HG02610 (cell line): ENCODE results near the gene ATF6.

Experiments used
- ATAC-seq: cut with Tn5 transposase; IDR thresholded peaks from one replicate; pipeline ENCODE4 v1.9.1; 2021; ENCODE audit warnings: mild to moderate bottlenecking, moderate library complexity; ENCODE audit not compliant: unreplicated experiment

Gene ATF6

DNA sequence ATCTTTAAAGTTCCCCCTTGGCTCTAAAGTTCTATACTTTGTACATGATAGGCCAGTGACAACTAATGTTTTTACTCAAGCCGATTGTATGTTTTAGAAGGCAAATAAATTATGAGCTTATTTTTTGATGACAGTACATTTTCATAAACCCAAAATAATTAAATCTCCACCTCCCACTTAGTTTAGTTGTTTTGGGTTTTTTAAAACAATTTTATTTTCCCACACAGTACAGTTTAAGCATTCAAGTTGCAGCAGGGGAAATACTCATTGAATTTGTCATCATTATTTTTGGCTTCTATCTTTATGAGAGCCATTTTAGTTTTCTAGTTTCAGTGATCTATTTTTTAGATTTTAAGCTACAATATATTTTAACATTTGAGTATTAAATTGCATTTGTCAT, 163.9 kb downstream of the ATF6 start:
- no peak for ATAC-seq

DNA sequence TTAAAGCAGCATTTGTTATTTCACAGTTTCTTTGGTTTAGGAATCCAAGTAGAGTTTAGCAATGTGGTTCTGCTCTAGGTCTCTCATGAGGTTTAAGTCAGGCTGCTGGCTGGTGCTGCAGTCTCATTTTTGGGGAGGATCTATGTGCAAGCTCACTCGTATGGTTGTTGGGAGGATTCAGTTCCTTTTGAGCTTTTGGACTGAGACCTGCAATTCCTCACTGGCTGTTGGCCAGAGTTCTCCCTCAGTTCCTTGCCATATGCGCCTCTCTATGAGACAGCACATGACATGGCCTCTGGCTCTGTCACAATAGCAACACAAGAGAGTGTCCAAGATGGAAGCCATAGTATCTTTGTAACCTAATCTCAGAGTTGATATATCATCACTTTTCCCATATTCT, 166.5 kb downstream of the ATF6 start:
- no peak for ATAC-seq

DNA sequence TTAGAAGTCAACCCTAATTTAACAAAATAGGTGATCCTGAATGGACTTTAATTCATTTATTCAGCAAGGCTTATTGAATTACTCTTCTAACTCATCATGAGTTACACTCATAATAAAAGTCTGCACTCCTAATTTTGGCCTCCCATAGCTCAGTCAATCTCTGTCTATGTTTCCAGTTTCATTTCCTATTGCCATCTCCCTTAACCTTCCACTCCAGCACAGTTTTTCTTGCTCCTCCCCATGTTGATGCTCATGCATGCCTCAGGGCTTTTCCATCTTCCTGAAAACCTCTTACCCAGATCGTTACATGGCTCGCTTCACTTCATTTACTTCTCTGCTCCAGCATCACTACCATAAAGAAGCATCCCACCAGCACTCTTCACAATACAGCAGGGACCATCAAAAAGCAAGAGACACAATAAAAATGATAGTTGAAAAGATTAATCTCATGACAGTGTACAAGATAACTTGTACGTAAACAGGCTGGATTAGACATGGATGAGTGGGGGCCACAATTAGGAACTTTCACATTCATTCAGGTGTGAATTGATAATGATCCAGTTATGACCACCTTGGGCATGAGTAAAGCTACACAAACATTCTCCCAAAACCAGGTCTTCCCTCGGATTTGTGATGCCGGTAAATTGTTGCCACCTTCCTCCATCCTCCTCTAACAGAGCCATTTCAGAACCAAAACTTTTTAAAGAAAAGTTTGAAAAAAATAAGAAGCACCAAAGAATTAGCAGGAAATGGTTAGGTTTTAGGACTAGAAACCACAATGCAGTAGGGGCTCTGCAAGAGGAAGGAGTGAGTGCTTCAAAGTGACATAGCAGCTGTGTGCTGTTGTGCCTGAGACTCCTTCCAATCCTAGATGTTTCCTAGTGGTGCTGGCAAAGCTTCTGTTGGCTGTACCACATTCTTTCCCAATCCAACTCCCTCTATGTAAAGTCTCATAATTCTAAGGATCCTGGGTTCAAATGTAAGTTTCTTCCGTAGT, 167.8 kb downstream of the ATF6 start:
- ATAC-seq, result peak; percentile 76

DNA sequence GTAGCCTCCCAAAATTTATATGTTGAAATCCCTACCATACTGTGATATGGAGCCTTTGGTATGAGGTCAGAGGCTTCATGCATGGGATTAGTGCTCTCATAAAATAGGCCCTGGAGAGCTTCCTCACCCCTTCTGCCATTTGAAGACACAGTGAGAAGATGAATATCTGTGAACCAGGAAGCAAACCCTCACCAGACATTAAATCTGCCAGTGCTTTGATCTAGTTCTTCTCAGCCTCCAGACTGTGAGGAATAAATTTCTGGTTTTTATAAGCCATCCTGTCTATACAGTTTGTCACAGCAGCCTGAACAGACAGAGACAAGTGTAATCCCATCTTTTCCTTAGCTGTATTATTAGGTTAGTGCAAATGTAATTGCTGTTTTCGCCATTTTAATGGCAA, 169.1 kb downstream of the ATF6 start:
- no peak for ATAC-seq

DNA sequence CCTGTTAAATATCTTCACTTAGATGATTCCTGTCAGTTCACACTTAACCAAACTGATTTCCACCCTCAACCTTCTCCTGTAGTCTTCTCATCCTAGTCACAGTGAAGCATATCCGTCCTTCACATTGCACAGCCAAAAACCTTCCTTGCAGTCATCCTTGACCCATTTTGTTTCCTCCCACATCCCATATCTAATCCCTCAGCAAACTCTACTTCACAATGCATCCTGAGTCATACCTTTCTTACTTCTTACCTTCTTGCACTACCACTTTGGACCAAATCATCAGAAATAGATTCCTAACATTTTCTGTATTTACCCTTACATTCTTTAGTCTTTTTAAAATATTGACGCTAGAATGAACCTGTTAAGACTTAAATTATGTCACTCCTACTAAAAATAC, 170.7 kb downstream of the ATF6 start:
- ATAC-seq, result no peak

DNA sequence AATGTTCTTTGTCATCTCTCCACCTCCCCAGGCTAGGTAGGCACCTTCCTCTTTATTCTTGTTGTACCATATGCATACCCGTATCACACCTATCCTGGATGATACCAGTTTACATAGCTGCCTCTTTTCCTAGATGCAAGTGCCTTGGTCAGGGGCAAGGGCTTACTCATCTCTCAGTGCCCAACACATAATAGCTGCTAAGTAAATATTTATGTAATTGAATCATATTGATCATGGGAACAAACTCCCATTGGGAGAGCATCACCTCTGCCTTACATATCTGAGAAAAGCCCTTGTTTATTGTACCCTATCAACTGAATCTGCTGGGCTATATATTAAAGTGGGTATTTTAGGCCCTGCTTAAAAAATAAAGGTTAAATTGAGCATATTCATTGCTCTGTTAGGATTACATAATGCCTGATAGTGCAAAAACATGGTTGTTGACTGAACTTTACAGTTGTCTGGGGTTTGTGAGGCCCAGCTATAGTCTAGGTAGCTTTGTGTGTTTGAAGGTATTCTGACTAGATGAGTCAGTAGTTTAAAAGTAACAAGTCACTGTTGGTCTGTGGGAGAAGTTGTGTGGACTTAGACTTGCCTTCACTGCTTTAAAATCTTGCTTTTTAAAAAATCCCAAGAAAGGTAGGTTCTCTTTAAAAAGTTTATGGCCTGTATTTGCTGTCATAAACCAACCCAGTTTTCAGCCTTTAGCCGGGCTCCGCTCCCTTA, 174.9 kb downstream of the ATF6 start:
- ATAC-seq, result no peak

DNA sequence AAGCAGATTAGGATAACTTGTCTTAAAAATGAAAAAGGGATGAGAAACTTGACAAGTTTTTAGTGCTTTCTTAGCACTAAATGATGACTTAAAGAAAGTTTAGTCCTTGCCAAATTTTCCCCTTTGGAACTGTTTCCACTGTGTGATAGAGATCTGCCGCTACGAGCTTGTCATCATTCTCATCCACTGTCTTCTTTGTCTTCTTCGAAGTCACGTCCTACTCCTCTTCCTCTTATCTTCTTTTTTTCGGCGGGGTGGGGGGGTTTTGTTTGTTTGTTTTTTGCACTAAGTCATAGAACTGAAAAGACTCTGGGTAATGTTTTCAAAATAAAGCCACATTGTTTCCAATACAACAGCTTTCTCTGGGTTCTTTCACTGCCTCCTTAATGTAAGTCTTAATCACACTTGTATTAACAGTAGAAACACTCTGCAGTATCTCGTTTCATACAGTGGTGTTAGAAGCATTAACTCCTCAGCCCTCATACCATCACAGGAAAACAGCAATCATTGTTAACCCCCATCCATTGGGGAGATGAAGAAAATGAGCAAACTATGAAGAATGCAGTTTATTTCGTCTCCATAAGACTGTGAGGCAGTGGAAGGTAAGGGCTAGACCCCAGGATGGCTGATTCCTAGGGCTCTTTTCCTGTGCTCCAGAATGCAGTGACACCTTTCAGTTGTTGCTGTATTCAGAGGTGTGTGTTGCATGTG, 175.8 kb downstream of the ATF6 start:
- ATAC-seq, result no peak

DNA sequence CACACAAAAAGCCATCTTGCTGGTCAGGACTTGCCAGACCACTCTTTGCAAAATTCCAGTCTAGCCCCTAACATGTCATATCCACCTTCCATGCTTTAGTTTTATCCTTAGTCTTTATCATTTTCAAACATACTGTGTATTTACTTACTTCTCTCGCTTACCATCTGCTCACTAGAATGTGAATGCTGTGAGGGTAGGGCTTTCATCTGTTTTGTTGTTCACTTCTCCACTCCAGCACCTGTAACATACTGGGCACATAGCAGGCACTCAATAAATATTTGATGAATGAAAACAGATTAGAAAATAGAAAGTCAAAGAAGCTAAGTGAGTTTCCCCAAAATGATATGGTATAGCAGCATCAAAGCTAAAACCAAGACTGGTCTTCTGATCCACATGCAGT, 177.6 kb downstream of the ATF6 start:
- no peak for ATAC-seq

DNA sequence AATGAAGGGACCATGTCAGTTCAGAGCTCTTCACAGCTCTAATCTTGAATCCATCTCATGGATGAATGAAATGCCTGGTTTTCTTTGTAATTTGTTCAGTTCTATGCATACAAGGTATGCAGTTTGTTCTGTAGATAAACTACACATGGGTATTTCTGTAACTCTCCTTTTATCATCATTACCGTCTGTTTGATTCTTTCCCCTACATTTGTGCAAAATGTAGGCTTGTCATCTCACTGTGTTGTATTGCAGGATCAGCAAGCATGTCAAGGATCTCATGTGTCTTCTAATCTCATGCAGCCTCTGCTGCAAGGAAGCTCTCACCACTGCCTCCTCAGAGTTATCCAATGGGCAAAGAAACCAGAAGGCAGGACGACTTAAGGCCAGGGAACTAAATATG, 178.3 kb downstream of the ATF6 start:
- ATAC-seq, result no peak

DNA sequence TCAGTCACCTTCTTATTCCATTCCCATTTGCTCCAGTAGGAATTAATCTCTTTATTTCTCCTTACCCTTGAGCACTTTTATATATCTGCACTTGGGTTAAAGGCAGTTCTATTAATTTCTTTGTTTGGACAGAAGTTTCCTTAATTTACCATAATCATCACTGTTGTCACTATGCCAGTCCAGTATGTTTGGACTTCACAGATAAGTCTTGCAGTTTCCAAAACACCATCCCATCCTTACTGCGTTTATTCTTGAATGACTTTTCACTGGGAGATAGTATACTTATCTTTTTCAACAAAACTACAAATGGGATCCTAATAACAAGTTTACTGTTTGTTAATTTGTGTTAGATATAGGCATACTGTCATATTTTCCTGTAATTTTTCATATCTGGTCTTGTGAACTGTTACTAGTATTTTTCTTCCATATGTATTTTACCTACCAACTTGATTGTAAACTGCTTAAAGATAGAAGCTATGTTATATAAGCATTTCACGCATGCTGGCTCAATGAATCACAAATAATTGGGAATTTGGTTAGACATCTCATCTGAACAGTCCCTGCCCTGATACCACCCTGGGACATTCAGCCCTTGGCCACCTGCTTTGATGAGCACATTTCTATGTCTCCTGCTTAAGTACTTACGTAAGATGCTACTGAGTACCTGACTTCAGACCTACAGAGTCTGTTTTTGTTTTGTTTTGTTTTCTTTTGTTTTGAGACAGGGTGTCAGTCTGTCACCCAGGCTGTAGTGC, 179.4 kb downstream of the ATF6 start:
- ATAC-seq, result no peak

DNA sequence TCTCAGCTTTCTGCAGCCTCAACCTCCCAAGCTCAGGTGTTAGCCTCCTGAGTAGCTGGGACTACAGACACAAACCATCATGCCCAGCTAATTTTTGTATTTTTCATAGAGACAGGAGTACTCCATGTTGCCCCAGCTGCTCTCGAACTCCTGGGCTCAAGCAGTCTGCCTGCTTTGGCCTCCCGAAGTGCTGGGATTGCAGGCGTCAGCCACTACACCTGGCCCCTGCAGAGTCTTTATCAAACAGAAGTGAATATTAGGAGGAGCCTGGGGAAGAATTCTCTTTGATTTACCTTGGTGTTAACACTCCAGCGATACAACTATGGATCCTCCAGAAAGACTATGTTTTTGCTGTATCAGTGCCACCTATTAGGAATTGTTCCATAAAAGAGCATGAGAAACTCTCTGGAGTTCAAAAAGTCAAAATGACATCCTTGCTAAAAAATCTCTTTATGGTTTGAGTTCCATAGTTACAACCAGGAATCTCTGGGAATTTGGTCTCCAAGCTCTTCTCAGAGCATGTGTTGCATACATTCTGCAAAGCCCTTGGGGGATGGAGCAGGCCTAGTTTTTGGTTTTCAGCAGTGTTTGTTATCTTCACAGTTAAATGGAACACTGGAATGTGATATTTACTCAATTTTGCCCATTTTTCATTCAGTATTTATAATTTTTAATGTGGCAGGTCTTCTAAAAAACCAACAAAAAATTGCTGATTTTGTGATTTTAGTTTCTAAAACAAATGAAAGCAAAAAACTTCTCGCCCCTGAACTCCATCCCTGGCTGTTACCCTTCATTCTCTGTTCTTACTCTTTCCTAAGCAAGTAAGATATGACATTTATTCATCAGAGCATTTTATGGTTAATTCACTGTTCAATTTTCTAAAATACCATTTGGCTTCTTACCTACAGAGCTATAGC, 180.2 kb downstream of the ATF6 start:
- ATAC-seq, result no peak

DNA sequence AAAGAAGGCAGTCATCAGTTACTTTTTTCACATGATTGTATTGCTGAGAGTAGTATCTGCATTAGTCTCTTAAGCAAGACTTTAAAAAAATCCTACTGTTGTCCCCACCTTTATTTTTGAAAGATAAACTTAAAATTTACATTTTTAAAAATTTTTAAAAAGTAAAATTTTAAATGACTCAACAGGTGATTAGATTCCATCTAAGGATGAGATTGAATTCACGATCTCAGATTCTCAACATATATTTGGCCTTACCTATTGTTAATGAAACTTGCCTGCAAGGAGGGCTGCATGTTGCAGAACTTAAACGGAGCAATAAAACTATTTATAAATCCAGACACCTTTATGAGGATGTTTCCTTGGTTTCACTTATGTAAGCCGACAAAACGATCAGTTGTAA, 182.3 kb downstream of the ATF6 start:
- ATAC-seq, result no peak

DNA sequence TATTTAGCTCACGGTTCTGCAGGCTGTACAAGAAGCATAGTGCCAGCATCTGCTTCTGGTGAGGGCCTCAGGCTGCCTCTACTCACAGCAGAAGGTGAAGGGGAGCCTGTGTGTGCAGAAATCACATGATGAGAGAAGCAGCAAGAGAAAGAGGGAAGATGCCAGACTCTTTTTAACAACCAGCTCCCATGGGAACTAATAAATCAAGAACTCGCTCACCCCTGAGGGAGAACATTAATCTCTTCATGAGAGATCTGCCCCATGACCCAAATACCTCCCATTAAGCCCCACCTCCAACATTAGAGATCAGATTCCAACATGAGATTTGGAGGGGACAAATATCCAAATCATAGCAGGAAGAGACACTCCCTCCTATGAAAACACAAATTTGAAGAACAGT, 183.4 kb downstream of the ATF6 start:
- ATAC-seq, result no peak

DNA sequence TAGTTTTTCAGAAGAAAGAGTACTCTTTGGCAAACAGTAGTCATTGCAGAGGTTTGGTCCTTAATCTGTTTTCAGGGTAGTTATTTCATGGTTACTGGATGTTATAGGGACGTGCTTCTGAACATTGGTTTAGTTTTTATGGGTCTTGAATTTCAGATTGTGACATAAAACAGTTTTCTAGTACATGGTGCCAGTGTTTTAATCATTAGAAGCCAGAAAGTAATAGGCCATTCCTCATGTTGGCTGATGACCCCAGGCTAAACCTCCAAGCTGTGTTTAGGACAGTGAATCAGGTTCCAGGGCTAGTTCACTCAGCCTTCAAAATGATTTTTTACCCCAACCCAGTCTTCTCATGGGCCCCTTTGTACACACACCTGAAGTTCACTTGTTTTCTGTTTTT, 184.3 kb downstream of the ATF6 start:
- no peak for ATAC-seq

DNA sequence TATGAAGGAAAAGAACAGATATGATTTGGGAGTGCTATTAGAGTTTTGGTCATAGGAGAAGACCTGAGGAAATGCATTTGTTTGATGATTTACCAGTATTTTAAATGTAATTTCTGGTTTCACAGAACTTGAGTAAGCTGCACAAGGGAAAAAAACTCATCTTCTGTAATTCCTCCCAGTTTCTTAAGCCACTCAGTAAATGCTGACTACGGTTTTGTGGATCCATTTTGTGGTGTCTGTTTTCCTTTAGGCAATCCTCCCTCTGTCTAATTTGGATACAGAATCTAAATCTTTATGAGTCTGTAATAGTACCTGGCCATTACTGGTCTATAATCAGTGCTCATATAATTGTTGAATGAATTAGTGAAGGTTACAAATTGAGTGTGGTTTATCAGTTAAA, 185.5 kb downstream of the ATF6 start:
- no peak for ATAC-seq

DNA sequence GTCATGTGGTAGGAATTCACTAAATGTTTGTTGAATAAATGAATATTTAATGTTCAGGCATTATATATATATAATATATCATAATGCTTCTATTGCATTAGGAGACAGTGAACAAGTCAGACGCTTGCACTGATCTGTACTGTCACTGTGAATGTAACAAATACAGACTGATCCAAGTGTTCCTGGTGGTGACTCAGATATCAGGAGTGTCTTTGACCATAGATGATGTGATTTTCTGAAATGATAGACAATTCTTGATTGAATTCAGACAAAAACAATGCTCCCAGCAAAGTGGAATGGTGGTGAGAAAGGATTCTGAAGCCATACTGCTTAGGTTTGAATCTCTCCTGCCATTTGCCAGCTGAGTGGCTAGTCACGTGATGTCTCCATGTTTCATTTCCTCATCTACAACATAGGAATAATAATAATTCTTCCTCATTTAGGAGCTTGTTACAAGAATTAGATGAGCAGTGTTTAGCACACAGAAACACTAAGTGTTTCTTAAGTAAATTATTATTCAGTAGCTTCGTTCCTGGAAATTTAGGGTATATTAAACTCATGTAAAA, 186.6 kb downstream of the ATF6 start:
- ATAC-seq, result no peak

DNA sequence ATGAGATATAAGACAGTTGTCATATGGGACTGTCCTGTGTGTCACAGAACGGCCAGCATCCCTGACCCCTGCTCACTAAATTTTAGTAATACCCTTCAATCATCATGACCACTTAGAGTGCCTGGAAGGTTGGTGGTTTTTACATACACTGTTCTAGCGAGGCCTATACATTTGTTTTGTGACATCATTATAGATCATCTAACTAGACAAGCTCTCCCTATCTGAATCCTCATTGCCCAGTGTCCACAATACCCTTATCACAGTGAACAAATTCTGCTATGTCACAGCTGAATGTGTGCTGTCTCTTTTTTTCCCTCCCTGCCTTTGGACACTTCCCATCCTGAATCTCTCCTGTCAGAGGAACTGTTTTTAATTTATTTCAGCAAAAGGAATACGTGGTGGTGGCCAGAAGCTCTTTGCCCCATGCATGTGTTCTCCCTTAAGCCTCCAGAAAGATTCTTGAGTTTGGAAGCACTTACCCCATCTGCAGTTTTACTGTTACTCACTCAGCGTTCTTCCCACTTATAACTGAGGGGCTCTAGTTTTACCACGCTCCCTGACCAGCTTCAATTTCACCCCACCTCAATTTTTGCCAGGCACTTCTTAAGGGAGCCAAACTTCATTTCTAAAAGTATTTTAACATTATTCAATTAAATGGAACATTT, 187.3 kb downstream of the ATF6 start:
- ATAC-seq, result no peak

DNA sequence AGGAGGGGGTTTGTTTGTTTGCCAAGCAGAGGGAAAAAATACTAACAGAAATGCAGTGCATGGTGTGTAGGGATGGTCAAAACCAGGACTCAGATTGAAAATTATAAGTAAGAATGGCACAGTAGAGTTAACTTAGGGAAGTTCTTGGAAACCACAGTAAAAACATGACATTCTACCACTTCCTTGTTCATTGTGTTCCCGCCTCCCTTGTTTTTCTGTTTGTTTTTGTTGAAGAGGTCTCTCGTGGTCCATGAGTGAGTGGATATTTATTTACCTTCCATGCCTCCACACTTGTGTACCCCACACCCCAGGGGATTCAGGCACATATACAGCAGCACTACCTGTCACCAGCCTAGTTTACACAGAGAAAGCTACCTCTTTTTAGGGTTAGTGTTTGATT, 187.9 kb downstream of the ATF6 start:
- ATAC-seq, result no peak

DNA sequence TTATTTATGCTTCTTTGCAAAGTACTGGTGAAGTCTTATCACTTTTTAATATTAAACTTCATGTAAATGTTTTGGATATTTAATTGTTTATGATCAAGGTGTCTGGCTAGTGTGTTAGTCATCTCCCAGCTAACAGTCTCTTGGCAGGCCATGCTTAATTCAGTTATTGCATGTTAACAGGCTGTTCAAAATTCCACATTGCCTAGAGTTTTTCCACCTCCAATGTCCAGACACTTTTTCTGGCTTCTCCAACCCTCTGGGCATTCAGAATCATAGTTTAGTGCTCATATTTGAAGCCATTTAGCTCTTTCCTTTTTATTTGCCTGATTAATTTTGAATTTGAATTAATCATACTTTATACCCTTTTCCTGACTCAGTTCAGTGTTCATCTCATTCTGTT, 188.3 kb downstream of the ATF6 start:
- no peak for ATAC-seq
